ENCODE results near the gene RCBTB2.

The RCBTB2 gene

GRCh38 chr13:48492470-48493065 lies 40.3 kb downstream of the RCBTB2 start:
- Histone ChIP-seq H3K27me3 (ENCODE audit: low read depth, low read length) (no peaks in the 10 kb centered on the region), H3K27ac (ENCODE audit: low read length) (peak overlapping the region; percentile 95), H3K9ac (ENCODE audit: low read length) (peak overlapping the region; percentile 81), H4K20me1 (ENCODE audit: insufficient read depth, low read length) (no peaks in the 10 kb centered on the region), H3K4me3 (ENCODE audit: low read length) (peak overlapping the region; percentile 59), H3K79me2 (ENCODE audit: low read length) (no peaks in the 10 kb centered on the region), H3K4me2 (ENCODE audit: low read length) (peak overlapping the region; percentile 82), H3K4me1 (ENCODE audit: low read length) (peaks cover 79% of the 10 kb centered on the region), H3K36me3 (replicated peaks; ENCODE audit: low read depth, low read length) (peaks cover 37% of the 10 kb centered on the region), H3K9me3 (ENCODE audit: insufficient read depth, low read length) (no peaks in the 10 kb centered on the region), H2AFZ (ENCODE audit: low read depth, low read length) (no peak overlapping the region)
- TF ChIP-seq CTCF (IDR thresholded peaks at IDR 0.05; ENCODE audit: low read depth, low read length) (no peak), EZH2phosphoT487 (IDR thresholded peaks at IDR 0.05; ENCODE audit: low read depth) (0 out of 2 replicates have a peak, but pooled peaks have one; percentile 34)

GRCh38 chr13:48492096-48492440 lies 40.8 kb downstream of the RCBTB2 start:
- peak overlapping the region; percentile 81 for H3K9ac ChIP-seq (ENCODE audit: low read length)
- peak overlapping the region; percentile 59 for H3K4me3 ChIP-seq (ENCODE audit: low read length)

DNA sequence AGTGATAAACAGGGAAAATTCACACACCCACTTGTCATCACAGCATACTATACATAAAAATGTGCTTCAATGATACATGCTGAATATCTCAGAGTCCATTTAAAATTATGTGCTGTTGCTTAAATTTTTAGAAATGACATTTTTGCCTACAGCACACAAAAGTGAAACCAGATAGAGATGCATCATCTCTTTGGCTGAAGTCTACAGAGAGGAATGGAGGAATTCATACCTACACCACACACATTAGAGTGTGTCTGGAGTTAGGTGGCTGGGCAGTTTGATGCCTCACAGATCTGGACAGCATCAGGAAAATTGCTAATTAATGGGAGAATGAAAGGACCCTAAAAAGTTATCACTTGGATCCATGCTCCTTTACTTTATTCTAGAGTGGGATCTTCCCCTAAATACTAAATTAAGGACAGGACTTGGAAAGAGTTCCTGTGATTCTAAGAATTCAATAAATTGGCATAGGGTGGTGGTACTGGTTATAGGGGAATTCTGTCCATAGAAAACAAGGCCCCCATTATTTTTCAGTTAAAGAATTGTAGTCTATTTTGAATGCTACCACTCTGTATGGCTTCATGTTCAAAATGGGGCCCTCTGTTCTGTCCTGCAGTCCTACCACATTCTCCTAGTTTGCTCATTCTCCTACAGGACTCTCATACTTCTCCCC lies 41.3 kb downstream of the RCBTB2 start:
- Histone ChIP-seq H3K9ac (ENCODE audit: low read length) (peak overlapping the region; percentile 81), H2AFZ (ENCODE audit: low read depth, low read length) (no peak overlapping the region), H3K36me3 (replicated peaks; ENCODE audit: low read depth, low read length) (peaks cover 44% of the 10 kb centered on the region), H3K4me2 (ENCODE audit: low read length) (peak overlapping the region; percentile 82), H3K4me3 (ENCODE audit: low read length) (peak overlapping the region; percentile 59), H3K27ac (ENCODE audit: low read length) (peak overlapping the region; percentile 95), H3K9me3 (ENCODE audit: insufficient read depth, low read length) (no peaks in the 10 kb centered on the region), H3K4me1 (ENCODE audit: low read length) (peaks cover 71% of the 10 kb centered on the region), H3K27me3 (ENCODE audit: low read depth, low read length) (no peaks in the 10 kb centered on the region), H3K79me2 (ENCODE audit: low read length) (no peaks in the 10 kb centered on the region), H4K20me1 (ENCODE audit: insufficient read depth, low read length) (no peaks in the 10 kb centered on the region)
- TF ChIP-seq CTCF (IDR thresholded peaks at IDR 0.05; ENCODE audit: low read depth, low read length) (no peak), EZH2phosphoT487 (IDR thresholded peaks at IDR 0.05; ENCODE audit: low read depth) (no peak)

More at GRCh38 chr13:48492096-48492440, 40.8 kb downstream of the RCBTB2 start:
- TF ChIP-seq CTCF (IDR thresholded peaks at IDR 0.05; ENCODE audit: low read depth, low read length) (no peak), EZH2phosphoT487 (IDR thresholded peaks at IDR 0.05; ENCODE audit: low read depth) (no peak)
- Histone ChIP-seq H3K27ac (ENCODE audit: low read length) (peak overlapping the region; percentile 95), H3K27me3 (ENCODE audit: low read depth, low read length) (no peaks in the 10 kb centered on the region), H3K4me2 (ENCODE audit: low read length) (peak overlapping the region; percentile 82), H3K79me2 (ENCODE audit: low read length) (no peaks in the 10 kb centered on the region), H3K4me1 (ENCODE audit: low read length) (peaks cover 74% of the 10 kb centered on the region), H2AFZ (ENCODE audit: low read depth, low read length) (no peak overlapping the region), H3K9me3 (ENCODE audit: insufficient read depth, low read length) (no peaks in the 10 kb centered on the region), H4K20me1 (ENCODE audit: insufficient read depth, low read length) (no peaks in the 10 kb centered on the region), H3K36me3 (replicated peaks; ENCODE audit: low read depth, low read length) (peaks cover 40% of the 10 kb centered on the region)

DNA sequence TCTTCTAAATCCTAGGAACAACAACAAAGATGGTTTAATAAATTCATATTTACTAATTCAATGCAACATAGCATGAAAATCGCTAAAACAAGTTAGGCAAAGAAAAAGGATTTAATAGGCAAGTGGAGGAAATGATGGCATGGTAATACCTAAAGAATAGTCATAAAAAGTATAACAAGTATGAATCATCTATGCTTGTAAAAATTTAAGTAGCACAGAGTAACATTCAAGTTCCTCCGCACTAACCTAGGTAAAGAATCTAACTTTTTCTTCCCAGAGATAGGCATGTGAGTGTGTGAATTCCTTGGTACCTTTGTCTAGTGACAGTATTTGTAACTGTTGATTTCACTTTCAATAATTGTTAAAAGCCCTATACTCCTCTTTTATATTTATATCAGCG lies 42.6 kb downstream of the RCBTB2 start:
- H4K20me1 ChIP-seq (ENCODE audit: insufficient read depth, low read length), result no peaks in the 10 kb centered on the region
- peak overlapping the region; percentile 95 for H3K27ac ChIP-seq (ENCODE audit: low read length)
- no peak for TF ChIP-seq CTCF (IDR thresholded peaks at IDR 0.05; ENCODE audit: low read depth, low read length)
- TF ChIP-seq EZH2phosphoT487 (IDR thresholded peaks at IDR 0.05; ENCODE audit: low read depth), result no peak
- H3K9ac ChIP-seq (ENCODE audit: low read length), result peak overlapping the region; percentile 81; the same call in 1 of the 2 replicates
- no peak overlapping the region for H2AFZ ChIP-seq (ENCODE audit: low read depth, low read length)
- H3K27me3 ChIP-seq (ENCODE audit: low read depth, low read length), result no peaks in the 10 kb centered on the region
- H3K9me3 ChIP-seq (ENCODE audit: insufficient read depth, low read length), result no peaks in the 10 kb centered on the region
- H3K4me2 ChIP-seq (ENCODE audit: low read length), result peak overlapping the region; percentile 82
- no peak overlapping the region for H3K4me3 ChIP-seq (ENCODE audit: low read length)
- peaks cover 71% of the 10 kb centered on the region for H3K4me1 ChIP-seq (ENCODE audit: low read length)
- H3K36me3 ChIP-seq (replicated peaks; ENCODE audit: low read depth, low read length), result peaks cover 40% of the 10 kb centered on the region
- H3K79me2 ChIP-seq (ENCODE audit: low read length), result no peaks in the 10 kb centered on the region

All from OCI-LY3 (cell line).